Measurements from ENCODE around the gene EIPR1.
"Not testable (repeated sequence)": the region's sequence is repeated elsewhere in the genome, so short reads cannot be mapped to it uniquely, and the experiment has no call there.

Gene EIPR1

GRCh38 chr2:3365219-3365618, 12.4 kb downstream of the EIPR1 start:
- Histone ChIP-seq H3K9me3 (ENCODE audit: low read length) (peaks cover 6% of the 10 kb centered on the region), H3K36me3 (ENCODE audit: insufficient read depth, low read length) (no peaks in the 10 kb centered on the region), H3K4me1 (ENCODE audit: insufficient read depth, low read length) (no peaks in the 10 kb centered on the region), H3K27me3 (ENCODE audit: insufficient read depth, low read length) (no peaks in the 10 kb centered on the region), H2AFZ (ENCODE audit: low read depth, low read length) (no peak overlapping the region), H3K4me3 (ENCODE audit: low read length) (no peak overlapping the region)

- H3K9me3 ChIP-seq (ENCODE audit: low read length) = no peaks in the 10 kb centered on the region
- H3K27me3 ChIP-seq (ENCODE audit: insufficient read depth, low read length) = no peaks in the 10 kb centered on the region
- H3K36me3 ChIP-seq (ENCODE audit: insufficient read depth, low read length) = no peaks in the 10 kb centered on the region
- no peak overlapping the region for H2AFZ ChIP-seq (ENCODE audit: low read depth, low read length)
- no peaks in the 10 kb centered on the region for H3K4me1 ChIP-seq (ENCODE audit: insufficient read depth, low read length)
- H3K4me3 ChIP-seq (ENCODE audit: low read length) = no peak overlapping the region
Measured at GRCh38 chr2:3361518-3362389, 15.9 kb downstream of the EIPR1 start.

GRCh38 chr2:3357926-3358325, 19.7 kb downstream of the EIPR1 start:
- no peak overlapping the region for H2AFZ ChIP-seq (ENCODE audit: low read depth, low read length)
- no peaks in the 10 kb centered on the region for H3K27me3 ChIP-seq (ENCODE audit: insufficient read depth, low read length)
- H3K9me3 ChIP-seq (ENCODE audit: low read length) = no peaks in the 10 kb centered on the region
- no peaks in the 10 kb centered on the region for H3K4me1 ChIP-seq (ENCODE audit: insufficient read depth, low read length)
- no peak overlapping the region for H3K4me3 ChIP-seq (ENCODE audit: low read length)
- H3K36me3 ChIP-seq (ENCODE audit: insufficient read depth, low read length) = peaks cover 13% of the 10 kb centered on the region

GRCh38 chr2:3357446-3357845, 20.2 kb downstream of the EIPR1 start:
- not testable (repeated sequence) for H3K4me3 ChIP-seq (ENCODE audit: low read length)
- H3K36me3 ChIP-seq (ENCODE audit: insufficient read depth, low read length) = peaks cover 15% of the 10 kb centered on the region

GRCh38 chr2:3356799-3357198, 20.8 kb downstream of the EIPR1 start:
- Histone ChIP-seq H2AFZ (ENCODE audit: low read depth, low read length) (no peak overlapping the region), H3K36me3 (ENCODE audit: insufficient read depth, low read length) (peaks cover 19% of the 10 kb centered on the region), H3K9me3 (ENCODE audit: low read length) (no peaks in the 10 kb centered on the region), H3K4me1 (ENCODE audit: insufficient read depth, low read length) (no peaks in the 10 kb centered on the region), H3K4me3 (ENCODE audit: low read length) (no peak overlapping the region), H3K27me3 (ENCODE audit: insufficient read depth, low read length) (no peaks in the 10 kb centered on the region)

More at GRCh38 chr2:3357446-3357845, 20.2 kb downstream of the EIPR1 start:
- not testable (repeated sequence) for H2AFZ ChIP-seq (ENCODE audit: low read depth, low read length); H3K27me3 ChIP-seq (ENCODE audit: insufficient read depth, low read length); H3K4me1 ChIP-seq (ENCODE audit: insufficient read depth, low read length); H3K9me3 ChIP-seq (ENCODE audit: low read length)

DNA sequence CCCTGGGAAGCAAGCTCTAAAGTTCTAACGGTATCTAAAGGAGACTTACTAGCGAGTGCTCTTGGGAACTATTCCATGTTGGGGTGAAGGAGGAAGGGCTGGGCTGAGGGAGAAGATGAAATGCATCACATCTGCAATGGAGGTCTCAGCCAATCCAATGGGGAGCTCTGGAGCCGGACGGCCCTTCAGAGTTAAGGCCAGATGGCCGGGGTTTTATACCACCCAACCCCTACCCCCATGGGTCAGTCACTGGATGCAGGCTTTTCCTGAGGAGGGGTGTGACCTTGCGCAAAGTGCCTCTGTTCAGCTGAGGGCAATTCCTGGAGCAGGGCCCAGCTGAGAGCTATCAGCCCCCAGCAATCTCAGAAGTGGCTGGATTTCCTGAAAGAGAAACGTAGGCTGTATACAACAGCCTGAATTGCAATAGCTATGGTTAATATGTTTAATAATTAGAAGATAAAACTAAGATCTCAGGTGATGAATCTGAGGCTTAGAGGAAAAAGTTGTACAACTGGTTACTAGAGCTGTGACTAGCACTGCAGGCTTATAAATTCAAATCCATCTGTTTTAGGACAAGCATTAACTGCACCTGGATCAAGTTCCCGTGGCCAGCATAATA, 21.6 kb downstream of the EIPR1 start:
- peaks cover 23% of the 10 kb centered on the region for H3K36me3 ChIP-seq (ENCODE audit: insufficient read depth, low read length)
- H3K4me1 ChIP-seq (ENCODE audit: insufficient read depth, low read length) = no peaks in the 10 kb centered on the region
- no peaks in the 10 kb centered on the region for H3K9me3 ChIP-seq (ENCODE audit: low read length)
- H3K4me3 ChIP-seq (ENCODE audit: low read length) = no peak overlapping the region
- H3K27me3 ChIP-seq (ENCODE audit: insufficient read depth, low read length) = no peaks in the 10 kb centered on the region
- H2AFZ ChIP-seq (ENCODE audit: low read depth, low read length) = no peak overlapping the region

- Histone ChIP-seq H3K27me3 (ENCODE audit: insufficient read depth, low read length) (no peaks in the 10 kb centered on the region), H2AFZ (ENCODE audit: low read depth, low read length) (no peak overlapping the region), H3K4me3 (ENCODE audit: low read length) (no peak overlapping the region), H3K4me1 (ENCODE audit: insufficient read depth, low read length) (no peaks in the 10 kb centered on the region), H3K36me3 (ENCODE audit: insufficient read depth, low read length) (peaks cover 23% of the 10 kb centered on the region), H3K9me3 (ENCODE audit: low read length) (no peaks in the 10 kb centered on the region)
Measured at GRCh38 chr2:3354986-3355385, 22.6 kb downstream of the EIPR1 start.

- Histone ChIP-seq H3K4me1 (ENCODE audit: insufficient read depth, low read length) (no peaks in the 10 kb centered on the region), H3K9me3 (ENCODE audit: low read length) (peaks cover 4% of the 10 kb centered on the region), H3K36me3 (ENCODE audit: insufficient read depth, low read length) (peaks cover 25% of the 10 kb centered on the region), H2AFZ (ENCODE audit: low read depth, low read length) (no peak overlapping the region), H3K27me3 (ENCODE audit: insufficient read depth, low read length) (no peaks in the 10 kb centered on the region), H3K4me3 (ENCODE audit: low read length) (no peak overlapping the region)
Measured at GRCh38 chr2:3349211-3349693, 28.4 kb downstream of the EIPR1 start.

GRCh38 chr2:3348767-3349166, 28.9 kb downstream of the EIPR1 start:
- Histone ChIP-seq H3K4me1 (ENCODE audit: insufficient read depth, low read length) (no peaks in the 10 kb centered on the region), H3K36me3 (ENCODE audit: insufficient read depth, low read length) (peaks cover 21% of the 10 kb centered on the region), H2AFZ (ENCODE audit: low read depth, low read length) (no peak overlapping the region), H3K4me3 (ENCODE audit: low read length) (no peak overlapping the region), H3K27me3 (ENCODE audit: insufficient read depth, low read length) (no peaks in the 10 kb centered on the region), H3K9me3 (ENCODE audit: low read length) (peaks cover 4% of the 10 kb centered on the region)

DNA sequence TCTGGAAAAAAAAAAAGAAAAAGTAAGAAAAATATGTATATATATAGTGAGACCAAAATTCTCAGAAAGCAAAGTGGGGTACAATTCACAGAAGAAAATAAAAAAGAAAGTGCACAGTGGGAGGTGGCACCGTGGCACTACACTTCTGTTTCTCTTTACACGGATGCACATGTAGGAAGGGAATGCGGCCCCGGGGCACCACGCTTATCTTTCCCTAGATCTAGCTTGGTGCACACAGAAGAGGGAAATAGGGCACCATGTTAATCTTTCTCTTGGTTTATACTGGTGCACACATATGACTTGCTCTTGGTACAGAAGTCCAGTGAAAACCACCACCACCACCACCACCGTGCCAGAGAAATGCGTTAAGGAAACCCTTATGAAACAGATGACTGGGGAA, 32.0 kb downstream of the EIPR1 start:
- H3K27me3 ChIP-seq (ENCODE audit: insufficient read depth, low read length) = no peaks in the 10 kb centered on the region
- H3K4me1 ChIP-seq (ENCODE audit: insufficient read depth, low read length) = no peaks in the 10 kb centered on the region
- H3K9me3 ChIP-seq (ENCODE audit: low read length) = peaks cover 4% of the 10 kb centered on the region
- H2AFZ ChIP-seq (ENCODE audit: low read depth, low read length) = no peak overlapping the region
- H3K36me3 ChIP-seq (ENCODE audit: insufficient read depth, low read length) = peaks cover 6% of the 10 kb centered on the region
- no peak overlapping the region for H3K4me3 ChIP-seq (ENCODE audit: low read length)

DNA sequence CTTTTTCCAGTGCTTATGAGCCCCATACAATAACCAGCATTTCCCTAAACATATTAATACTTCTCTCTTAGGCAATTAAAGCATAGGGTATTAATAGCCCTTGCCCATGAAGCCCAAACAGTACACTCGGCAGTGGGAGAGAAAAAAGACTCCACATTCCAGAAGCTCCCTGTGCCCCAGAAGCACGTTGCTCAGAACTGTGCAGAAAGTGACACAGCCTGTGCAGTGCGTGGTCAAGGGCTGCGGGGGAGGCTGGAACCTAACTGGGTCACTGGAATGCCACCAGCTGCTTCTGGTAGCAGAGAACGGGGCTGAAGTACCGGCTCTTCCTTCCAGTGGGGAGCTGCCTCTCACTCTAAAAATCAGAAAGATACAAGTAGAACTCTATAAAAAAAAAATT, 32.7 kb downstream of the EIPR1 start:
- Histone ChIP-seq H3K9me3 (ENCODE audit: low read length) (peaks cover 4% of the 10 kb centered on the region), H3K4me3 (ENCODE audit: low read length) (no peak overlapping the region), H2AFZ (ENCODE audit: low read depth, low read length) (no peak overlapping the region), H3K36me3 (ENCODE audit: insufficient read depth, low read length) (peaks cover 6% of the 10 kb centered on the region), H3K27me3 (ENCODE audit: insufficient read depth, low read length) (no peaks in the 10 kb centered on the region), H3K4me1 (ENCODE audit: insufficient read depth, low read length) (no peaks in the 10 kb centered on the region)

GRCh38 chr2:3343012-3343411, 34.6 kb downstream of the EIPR1 start:
- no peaks in the 10 kb centered on the region for H3K27me3 ChIP-seq (ENCODE audit: insufficient read depth, low read length)
- H3K4me3 ChIP-seq (ENCODE audit: low read length) = no peak overlapping the region
- H3K4me1 ChIP-seq (ENCODE audit: insufficient read depth, low read length) = no peaks in the 10 kb centered on the region
- peaks cover 6% of the 10 kb centered on the region for H3K36me3 ChIP-seq (ENCODE audit: insufficient read depth, low read length)
- peaks cover 2% of the 10 kb centered on the region for H3K9me3 ChIP-seq (ENCODE audit: low read length)
- no peak overlapping the region for H2AFZ ChIP-seq (ENCODE audit: low read depth, low read length)

GRCh38 chr2:3342324-3342723, 35.3 kb downstream of the EIPR1 start:
- Histone ChIP-seq H3K4me3 (ENCODE audit: low read length) (no peak overlapping the region), H3K27me3 (ENCODE audit: insufficient read depth, low read length) (no peaks in the 10 kb centered on the region), H3K9me3 (ENCODE audit: low read length) (no peaks in the 10 kb centered on the region), H2AFZ (ENCODE audit: low read depth, low read length) (no peak overlapping the region), H3K4me1 (ENCODE audit: insufficient read depth, low read length) (no peaks in the 10 kb centered on the region), H3K36me3 (ENCODE audit: insufficient read depth, low read length) (peaks cover 6% of the 10 kb centered on the region)
